Measurements from ENCODE around the gene POLR2E.

GRCh38 chr19:1082165-1082927, 12.8 kb downstream of the POLR2E start:
- no peak for TF ChIP-seq CTCF (IDR thresholded peaks at IDR 0.05)
- TF ChIP-seq POLR2A (IDR thresholded peaks at IDR 0.05): no peak
